Chondrocyte (in vitro differentiated cells): ENCODE measurements around the gene ENG. TPM values are rescaled to one million over a fixed set of nuclear protein-coding genes. Genes with fewer than 3 reads are reported as not detected.

ENCODE experiments used
- DNase-seq: peaks from one replicate; pipeline ENCODE4 v3.0.0; 2021; ENCODE audit warnings: mixed read lengths, low spot score
- H3K27ac Mint-ChIP-seq: one replicate; pipeline ENCODE4 v1.8.0; 2021; ENCODE audit warnings: mild to moderate bottlenecking, moderate library complexity, mixed read lengths; ENCODE audit not compliant: unreplicated experiment
- H3K27me3 Mint-ChIP-seq: 2 replicates; pipeline ENCODE4 v1.8.0; 2021; ENCODE audit warnings: low read depth, mixed read lengths
- H3K36me3 Mint-ChIP-seq: 2 replicates; pipeline ENCODE4 v1.8.0; 2021; ENCODE audit warnings: low read depth, mixed read lengths
- H3K4me1 Mint-ChIP-seq: 2 replicates; pipeline ENCODE4 v1.8.0; 2021; ENCODE audit warnings: low read depth, mild to moderate bottlenecking, mixed read lengths
- H3K4me3 Mint-ChIP-seq: one replicate; pipeline ENCODE4 v1.8.0; 2021; ENCODE audit warnings: mild to moderate bottlenecking, moderate library complexity, mixed read lengths; ENCODE audit not compliant: unreplicated experiment
- H3K9me3 Mint-ChIP-seq: 2 replicates; pipeline ENCODE4 v1.8.0; 2021; ENCODE audit warnings: low read depth, mixed read lengths
- CTCF ChIP-seq: fragments of 200-600 bp; sonication (generic); IDR thresholded peaks from 2 replicates; pipeline ENCODE4 v1.5.0; 2021; ENCODE audit warnings: antibody characterized with exemption, mild to moderate bottlenecking, moderate library complexity
- total RNA-seq: library from RNA; stranded (reverse); gene quantifications from 3 replicates; pipeline ENCODE4 v1.2.1, GENCODE V29; 2021

ENG gene
- total RNA-seq, 1 donor from 2014 or later = 81.3 TPM

GRCh38 chr9:127769929-127770582 lies 84.4 kb downstream of the ENG start:
- peak overlapping the region; percentile 98 for H3K27ac Mint-ChIP-seq
- H3K4me3 Mint-ChIP-seq = peak overlapping the region; percentile 89
- no peaks in the 10 kb centered on the region for H3K27me3 Mint-ChIP-seq
- H3K4me1 Mint-ChIP-seq = peaks cover 53% of the 10 kb centered on the region
- no peak for DNase-seq
- peak; percentile 33 for TF ChIP-seq CTCF
- H3K36me3 Mint-ChIP-seq = peaks cover 5% of the 10 kb centered on the region
- H3K9me3 Mint-ChIP-seq = no peaks in the 10 kb centered on the region

GRCh38 chr9:127769101-127769500 lies 85.4 kb downstream of the ENG start:
- TF ChIP-seq CTCF = no peak
- Mint-ChIP-seq H3K27ac (peak overlapping the region; percentile 98), H3K4me3 (peak overlapping the region; percentile 33)

GRCh38 chr9:127768698-127769097 lies 85.8 kb downstream of the ENG start:
- peaks cover 5% of the 10 kb centered on the region for H3K36me3 Mint-ChIP-seq
- H3K4me1 Mint-ChIP-seq = peaks cover 62% of the 10 kb centered on the region
- H3K27ac Mint-ChIP-seq = peak overlapping the region; percentile 98
- no peaks in the 10 kb centered on the region for H3K9me3 Mint-ChIP-seq
- no peak for TF ChIP-seq CTCF
- H3K4me3 Mint-ChIP-seq = peak overlapping the region; percentile 33
- DNase-seq = no peak
- no peaks in the 10 kb centered on the region for H3K27me3 Mint-ChIP-seq

More at GRCh38 chr9:127769101-127769500, 85.4 kb downstream of the ENG start:
- peaks cover 5% of the 10 kb centered on the region for H3K36me3 Mint-ChIP-seq
- no peak for DNase-seq
- no peaks in the 10 kb centered on the region for H3K27me3 Mint-ChIP-seq
- H3K4me1 Mint-ChIP-seq = peaks cover 58% of the 10 kb centered on the region
- no peaks in the 10 kb centered on the region for H3K9me3 Mint-ChIP-seq

GRCh38 chr9:127767909-127768331 lies 86.5 kb downstream of the ENG start:
- H3K27ac Mint-ChIP-seq = peak overlapping the region; percentile 98
- H3K4me3 Mint-ChIP-seq = peak overlapping the region; percentile 33
- H3K36me3 Mint-ChIP-seq = peaks cover 5% of the 10 kb centered on the region
- no peaks in the 10 kb centered on the region for H3K27me3 Mint-ChIP-seq
- H3K4me1 Mint-ChIP-seq = peaks cover 67% of the 10 kb centered on the region
- no peak for DNase-seq
- H3K9me3 Mint-ChIP-seq = no peaks in the 10 kb centered on the region
- TF ChIP-seq CTCF = no peak

- peaks cover 72% of the 10 kb centered on the region for H3K4me1 Mint-ChIP-seq
- TF ChIP-seq CTCF = no peak
- no peak for DNase-seq
- peak overlapping the region; percentile 33 for H3K4me3 Mint-ChIP-seq
- no peaks in the 10 kb centered on the region for H3K27me3 Mint-ChIP-seq
- H3K36me3 Mint-ChIP-seq = peaks cover 5% of the 10 kb centered on the region
- peak overlapping the region; percentile 98 for H3K27ac Mint-ChIP-seq
- no peaks in the 10 kb centered on the region for H3K9me3 Mint-ChIP-seq
Measured at GRCh38 chr9:127767410-127767809, 87.0 kb downstream of the ENG start.
